Measurements from ENCODE around the gene PIR.

PIR gene

GRCh38 chrX:15493118-15493962 is at the start of gene PIR:
Gene PIR, minus strand, starts transcription at chrX:15493333. Its CDS starts 2,076 bp downstream, at chrX:15491257.
- peak; percentile 64 for DNase-seq (ENCODE audit: low read depth)

- DNase-seq (ENCODE audit: low read depth): no peak
These were observed 37.2 kb upstream of the PIR start for GRCh38 chrX:15530318-15530717.

GRCh38 chrX:15529165-15529564 is 36.0 kb upstream of the PIR start:
- no peak for DNase-seq (ENCODE audit: low read depth)

- DNase-seq (ENCODE audit: low read depth): no peak
These were observed 32.7 kb upstream of the PIR start for GRCh38 chrX:15525664-15526416.

- no peak for DNase-seq (ENCODE audit: low read depth)
These were observed 31.3 kb upstream of the PIR start for GRCh38 chrX:15524417-15524816.

GRCh38 chrX:15523088-15523487 is 30.0 kb upstream of the PIR start:
- no peak for DNase-seq (ENCODE audit: low read depth)

GRCh38 chrX:15522464-15522863 is 29.3 kb upstream of the PIR start:
- DNase-seq (ENCODE audit: low read depth): no peak

- no peak for DNase-seq (ENCODE audit: low read depth)
These were observed 22.8 kb upstream of the PIR start for GRCh38 chrX:15515931-15516330.

- DNase-seq (ENCODE audit: low read depth): no peak
These were observed 21.1 kb upstream of the PIR start for GRCh38 chrX:15514279-15514678.

GRCh38 chrX:15512401-15512965 is 19.4 kb upstream of the PIR start:
- DNase-seq (ENCODE audit: low read depth): no peak

GRCh38 chrX:15511563-15511962 is 18.4 kb upstream of the PIR start:
- DNase-seq (ENCODE audit: low read depth): no peak

GRCh38 chrX:15509845-15510244 is 16.7 kb upstream of the PIR start:
- DNase-seq (ENCODE audit: low read depth): no peak

- DNase-seq (ENCODE audit: low read depth): no peak
These were observed 13.9 kb upstream of the PIR start for GRCh38 chrX:15507005-15507404.

- no peak for DNase-seq (ENCODE audit: low read depth)
These were observed 12.0 kb upstream of the PIR start for GRCh38 chrX:15505101-15505500.

GRCh38 chrX:15504661-15505060 is 11.5 kb upstream of the PIR start:
- no peak for DNase-seq (ENCODE audit: low read depth)

- DNase-seq (ENCODE audit: low read depth): no peak
These were observed 8.4 kb upstream of the PIR start for GRCh38 chrX:15501506-15501905.

GRCh38 chrX:15500497-15500966 is 7.4 kb upstream of the PIR start, which contains the start of gene BMX:
Gene BMX, plus strand, starts transcription at chrX:15500807. Its CDS starts 7,547 bp downstream, at chrX:15508354.
- no peak for DNase-seq (ENCODE audit: low read depth)

- DNase-seq (ENCODE audit: low read depth): no peak
These were observed 6.8 kb upstream of the PIR start for GRCh38 chrX:15499976-15500375.

- no peak for DNase-seq (ENCODE audit: low read depth)
These were observed 5.6 kb upstream of the PIR start for GRCh38 chrX:15498741-15499140.

- DNase-seq (ENCODE audit: low read depth): no peak
These were observed 4.7 kb upstream of the PIR start for GRCh38 chrX:15497865-15498264.

- DNase-seq (ENCODE audit: low read depth): no peak
These were observed 3.7 kb upstream of the PIR start for GRCh38 chrX:15496824-15497223.

- DNase-seq (ENCODE audit: low read depth): no peak
These were observed 2.7 kb upstream of the PIR start for GRCh38 chrX:15495801-15496200.

- no peak for DNase-seq (ENCODE audit: low read depth)
These were observed 664 bp downstream of the PIR start for GRCh38 chrX:15492469-15492868.
